ENCODE results near the gene GPN2.

GPN2 gene

DNA sequence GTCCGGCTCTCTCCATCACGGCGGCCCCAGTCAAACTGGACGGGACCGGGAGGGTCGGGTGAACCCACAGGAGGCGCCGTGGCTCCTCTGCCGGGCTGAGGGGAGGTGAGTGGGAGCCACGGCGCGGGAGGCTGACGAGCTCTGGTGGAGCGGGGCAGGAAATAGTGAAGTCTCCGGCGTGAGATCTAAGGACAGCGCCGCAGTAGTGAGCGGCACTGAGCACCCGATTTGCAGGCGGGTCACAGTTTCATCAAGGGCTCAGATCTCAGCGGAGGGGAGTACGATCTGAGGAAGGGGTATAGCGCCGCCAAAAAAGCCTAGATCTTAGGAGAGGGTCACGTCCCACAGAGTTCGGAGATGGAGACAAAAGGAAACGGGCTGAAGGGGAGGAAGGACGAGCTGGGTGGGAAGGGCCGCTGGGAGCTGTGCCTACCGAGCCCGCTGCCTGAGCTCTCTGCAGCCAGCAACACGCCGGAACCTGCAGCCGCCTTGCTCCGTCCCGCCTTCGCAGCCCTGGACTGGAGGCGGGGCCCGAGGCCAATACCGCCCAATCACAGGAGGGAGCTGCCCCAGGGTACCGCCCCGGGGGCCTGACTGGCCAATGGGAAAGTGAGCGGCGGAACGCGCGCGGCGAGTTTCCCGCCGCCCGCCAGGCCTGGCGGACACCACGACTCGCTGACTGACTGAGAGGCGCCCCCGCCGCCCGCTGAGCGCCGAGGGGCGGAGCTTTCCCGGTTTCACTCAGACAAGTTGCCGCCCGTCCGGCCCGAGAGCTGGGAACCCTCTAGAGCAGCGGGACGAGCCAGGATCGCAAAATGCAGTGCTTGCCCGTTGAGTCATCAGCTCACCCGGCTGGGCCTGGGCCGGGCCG, 25.2 kb downstream of the GPN2 start:
- Mint-ChIP-seq H3K27me3 (ENCODE audit: low read depth) (peaks cover 4% of the 10 kb centered on the region), H3K27ac (peak overlapping the region; percentile 62 to 76 (median 67)), H3K36me3 (ENCODE audit: low read depth) (no peaks in the 10 kb centered on the region), H3K9me3 (no peaks in the 10 kb centered on the region), H3K4me3 (peak overlapping the region; percentile 89 to 90 (median 90)), H3K4me1 (peaks cover 10% of the 10 kb centered on the region)
- TF ChIP-seq, protein P1, sequence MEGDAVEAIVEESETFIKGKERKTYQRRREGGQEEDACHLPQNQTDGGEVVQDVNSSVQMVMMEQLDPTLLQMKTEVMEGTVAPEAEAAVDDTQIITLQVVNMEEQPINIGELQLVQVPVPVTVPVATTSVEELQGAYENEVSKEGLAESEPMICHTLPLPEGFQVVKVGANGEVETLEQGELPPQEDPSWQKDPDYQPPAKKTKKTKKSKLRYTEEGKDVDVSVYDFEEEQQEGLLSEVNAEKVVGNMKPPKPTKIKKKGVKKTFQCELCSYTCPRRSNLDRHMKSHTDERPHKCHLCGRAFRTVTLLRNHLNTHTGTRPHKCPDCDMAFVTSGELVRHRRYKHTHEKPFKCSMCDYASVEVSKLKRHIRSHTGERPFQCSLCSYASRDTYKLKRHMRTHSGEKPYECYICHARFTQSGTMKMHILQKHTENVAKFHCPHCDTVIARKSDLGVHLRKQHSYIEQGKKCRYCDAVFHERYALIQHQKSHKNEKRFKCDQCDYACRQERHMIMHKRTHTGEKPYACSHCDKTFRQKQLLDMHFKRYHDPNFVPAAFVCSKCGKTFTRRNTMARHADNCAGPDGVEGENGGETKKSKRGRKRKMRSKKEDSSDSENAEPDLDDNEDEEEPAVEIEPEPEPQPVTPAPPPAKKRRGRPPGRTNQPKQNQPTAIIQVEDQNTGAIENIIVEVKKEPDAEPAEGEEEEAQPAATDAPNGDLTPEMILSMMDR (IDR thresholded peaks at IDR 0.05; ENCODE audit: unreplicated experiment in 3 of 3) = no peak

DNA sequence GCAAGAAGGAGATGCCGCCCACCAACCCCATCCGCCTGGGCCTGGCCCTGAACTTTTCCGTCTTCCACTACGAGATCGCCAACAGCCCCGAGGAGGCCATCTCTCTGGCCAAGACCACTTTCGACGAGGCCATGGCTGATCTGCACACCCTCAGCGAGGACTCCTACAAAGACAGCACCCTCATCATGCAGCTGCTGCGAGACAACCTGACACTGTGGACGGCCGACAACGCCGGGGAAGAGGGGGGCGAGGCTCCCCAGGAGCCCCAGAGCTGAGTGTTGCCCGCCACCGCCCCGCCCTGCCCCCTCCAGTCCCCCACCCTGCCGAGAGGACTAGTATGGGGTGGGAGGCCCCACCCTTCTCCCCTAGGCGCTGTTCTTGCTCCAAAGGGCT, 26.4 kb downstream of the GPN2 start:
- H3K27me3 Mint-ChIP-seq (ENCODE audit: low read depth) = peaks cover 4% of the 10 kb centered on the region
- H3K9me3 Mint-ChIP-seq = no peaks in the 10 kb centered on the region
- H3K4me1 Mint-ChIP-seq = peaks cover 10% of the 10 kb centered on the region
- no peaks in the 10 kb centered on the region for H3K36me3 Mint-ChIP-seq (ENCODE audit: low read depth)
- no peak overlapping the region for H3K27ac Mint-ChIP-seq
- TF ChIP-seq, protein P1 (IDR thresholded peaks at IDR 0.05; ENCODE audit: unreplicated experiment in 3 of 3) = no peak
- H3K4me3 Mint-ChIP-seq = peak overlapping the region; percentile 79 to 90 (median 79)

DNA sequence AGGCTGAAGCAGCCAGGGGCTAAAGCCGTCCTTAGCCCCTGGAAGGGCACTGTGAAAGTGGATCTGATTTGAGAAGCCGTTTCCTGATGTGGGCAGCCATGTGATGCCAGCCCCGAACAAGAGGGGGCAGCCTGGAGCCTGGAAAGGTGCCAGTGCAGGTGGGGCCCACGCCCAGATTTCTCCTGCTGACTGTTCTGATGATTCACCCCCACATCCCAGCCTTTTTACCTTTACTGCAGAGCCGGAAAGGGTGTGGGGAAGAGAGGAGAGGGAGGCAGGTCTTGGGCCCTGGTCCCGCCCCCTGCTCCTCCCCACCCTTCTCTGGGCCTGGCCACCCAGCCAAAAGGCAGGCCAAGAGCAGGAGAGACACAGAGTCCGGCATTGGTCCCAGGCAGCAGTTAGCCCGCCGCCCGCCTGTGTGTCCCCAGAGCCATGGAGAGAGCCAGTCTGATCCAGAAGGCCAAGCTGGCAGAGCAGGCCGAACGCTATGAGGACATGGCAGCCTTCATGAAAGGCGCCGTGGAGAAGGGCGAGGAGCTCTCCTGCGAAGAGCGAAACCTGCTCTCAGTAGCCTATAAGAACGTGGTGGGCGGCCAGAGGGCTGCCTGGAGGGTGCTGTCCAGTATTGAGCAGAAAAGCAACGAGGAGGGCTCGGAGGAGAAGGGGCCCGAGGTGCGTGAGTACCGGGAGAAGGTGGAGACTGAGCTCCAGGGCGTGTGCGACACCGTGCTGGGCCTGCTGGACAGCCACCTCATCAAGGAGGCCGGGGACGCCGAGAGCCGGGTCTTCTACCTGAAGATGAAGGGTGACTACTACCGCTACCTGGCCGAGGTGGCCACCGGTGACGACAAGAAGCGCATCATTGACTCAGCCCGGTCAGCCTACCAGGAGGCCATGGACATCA, 27.1 kb downstream of the GPN2 start, which contains the start of gene SFN:
Gene SFN (plus strand): TSS at position 369 of the 904 bp plus-strand sequence. CDS start 64 bp downstream, at position 433.
- peaks cover 4% of the 10 kb centered on the region for H3K27me3 Mint-ChIP-seq (ENCODE audit: low read depth)
- H3K4me3 Mint-ChIP-seq = peak within 1 kb of the TSS; percentile 79 to 90 (median 89)
- no peaks in the 10 kb centered on the region for H3K36me3 Mint-ChIP-seq (ENCODE audit: low read depth)
- H3K4me1 Mint-ChIP-seq = peaks cover 15% of the 10 kb centered on the region
- H3K9me3 Mint-ChIP-seq = no peaks in the 10 kb centered on the region
- peak within 1 kb of the TSS in 2 of 3 experiments; percentile 42 to 63 for H3K27ac Mint-ChIP-seq
- TF ChIP-seq, protein P1 (IDR thresholded peaks at IDR 0.05; ENCODE audit: unreplicated experiment in 3 of 3) = no peak

DNA sequence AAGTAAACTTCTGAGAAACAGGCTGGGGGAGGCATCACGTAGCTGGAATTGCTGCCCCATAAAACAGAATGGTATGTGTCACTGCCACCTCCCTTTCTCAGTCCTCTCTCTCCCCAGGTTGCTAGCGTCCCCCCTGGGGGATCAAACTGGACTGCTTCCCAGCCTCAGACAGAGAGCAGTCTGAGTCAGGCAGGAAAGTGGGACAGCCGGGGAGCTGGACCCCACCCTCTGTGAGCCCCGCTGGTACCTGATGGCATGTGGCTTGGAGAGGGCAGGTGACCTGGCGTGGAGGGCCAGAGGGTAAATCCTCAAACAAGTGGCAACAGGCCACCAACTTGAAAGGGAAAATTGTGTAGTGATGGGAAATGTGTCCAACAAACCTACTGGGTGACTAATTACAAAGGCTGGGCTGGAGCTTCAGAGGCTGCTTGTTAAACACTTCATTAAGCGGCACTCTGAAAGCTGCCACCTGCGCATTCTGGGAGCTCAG, 28.1 kb downstream of the GPN2 start:
- Mint-ChIP-seq H3K4me1 (peaks cover 22% of the 10 kb centered on the region), H3K9me3 (no peaks in the 10 kb centered on the region), H3K27me3 (ENCODE audit: low read depth) (peaks cover 4% of the 10 kb centered on the region)

DNA sequence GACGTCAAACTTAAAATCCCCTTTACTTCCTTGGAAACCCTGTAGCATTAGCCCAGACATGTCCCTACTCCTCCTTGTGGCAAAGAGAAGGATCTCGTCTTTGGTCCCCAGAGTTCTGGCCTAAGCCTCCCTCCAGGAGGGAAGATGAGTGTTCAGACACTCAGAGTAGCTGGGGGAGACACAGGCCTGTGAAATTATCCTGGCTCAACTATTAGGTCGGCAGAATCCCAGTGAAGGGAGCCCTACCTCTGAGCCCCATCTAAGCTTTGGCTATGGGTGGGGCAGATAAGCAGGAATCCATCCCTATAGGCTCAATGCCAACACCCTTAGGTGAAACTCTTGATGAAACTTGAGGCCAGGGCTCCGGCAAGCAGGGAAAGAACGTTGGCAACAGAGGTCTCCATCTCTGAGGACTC, 28.8 kb downstream of the GPN2 start:
- peaks cover 4% of the 10 kb centered on the region for H3K27me3 Mint-ChIP-seq (ENCODE audit: low read depth)
- H3K27ac Mint-ChIP-seq = no peak overlapping the region
- TF ChIP-seq, protein P1 (IDR thresholded peaks at IDR 0.05; ENCODE audit: unreplicated experiment in 3 of 3) = no peak
- H3K36me3 Mint-ChIP-seq (ENCODE audit: low read depth) = no peaks in the 10 kb centered on the region
- H3K4me1 Mint-ChIP-seq = peaks cover 23% of the 10 kb centered on the region
- peak overlapping the region in 2 of 3 experiments; percentile 24 to 41 for H3K4me3 Mint-ChIP-seq
- H3K9me3 Mint-ChIP-seq = no peaks in the 10 kb centered on the region

More for the DNA sequence above, 28.1 kb downstream of the GPN2 start:
- Mint-ChIP-seq H3K4me3 (peak overlapping the region; percentile 47 to 84 (median 79)), H3K27ac (peak overlapping the region in 2 of 3 experiments; percentile 42 to 63), H3K36me3 (ENCODE audit: low read depth) (no peaks in the 10 kb centered on the region)
- TF ChIP-seq, protein P1 (IDR thresholded peaks at IDR 0.05; ENCODE audit: unreplicated experiment in 3 of 3) = no peak
